H1 (cell line): ENCODE data around the gene LRCH1. TPM values are rescaled to one million over a fixed set of nuclear protein-coding genes. Genes with fewer than 3 reads are reported as not detected.

Experiments used
- CTCF ChIA-PET: fragments of 300-600 bp; sonication (Branson Sonifier 250); formaldehyde crosslinking; loops from one replicate; lab custom pipeline; 2021; ENCODE audit not compliant: partially characterized antibody; lab: Charles Lee
- POLR2A ChIA-PET: fragments of 300-600 bp; sonication (Branson Sonifier 250); formaldehyde crosslinking; loops from one replicate; lab custom pipeline; 2021; ENCODE audit warnings: inconsistent platforms; ENCODE audit not compliant: partially characterized antibody; lab: Charles Lee
- DNase-seq, 2 experiments: peaks; one replicate each; pipeline versions ENCODE4 v3.0.0 to v3.0.0-alpha.2; 2010 to 2022; ENCODE audit warnings: low spot score in 2 of 2, low read depth in 1 of 2, mixed read lengths in 1 of 2
- FAIRE-seq: peaks from 2 replicates; lab custom pipeline; 2011; peaks lifted over from hg19 to GRCh38; lab: Jason Lieb, UNC
- H2AFZ ChIP-seq: 2 replicates; pipeline ENCODE4 v1.8.1; 2012; ENCODE audit warnings: low read length, inconsistent platforms
- H2AK5ac ChIP-seq: 2 replicates; pipeline ENCODE4 v1.6.1; 2013; ENCODE audit warnings: low read depth, low read length
- H2BK120ac ChIP-seq: replicated peaks from 2 replicates; pipeline ENCODE3; 2013; ENCODE audit warnings: low read depth, low read length, inconsistent platforms
- H2BK12ac ChIP-seq: 2 replicates; pipeline ENCODE4 v1.6.1; 2013; ENCODE audit warnings: low read depth, low read length
- H2BK15ac ChIP-seq: 2 replicates; pipeline ENCODE4 v1.6.1; 2013; ENCODE audit warnings: low read length
- H2BK20ac ChIP-seq: 2 replicates; pipeline ENCODE4 v1.6.1; 2013; ENCODE audit warnings: low read length
- H2BK5ac ChIP-seq: 2 replicates; pipeline ENCODE4 v1.6.1; 2013; ENCODE audit warnings: low read depth, low read length
- H3K14ac ChIP-seq: 2 replicates; pipeline ENCODE4 v1.6.1; 2013; ENCODE audit warnings: inconsistent platforms; ENCODE audit not compliant: insufficient read length
- H3K18ac ChIP-seq: 2 replicates; pipeline ENCODE4 v1.6.1; 2013; ENCODE audit warnings: low read length; ENCODE audit errors: extremely low read depth
- H3K23ac ChIP-seq: 2 replicates; pipeline ENCODE4 v1.6.1; 2013; ENCODE audit warnings: inconsistent platforms; ENCODE audit not compliant: insufficient read length
- H3K23me2 ChIP-seq: 2 replicates; pipeline ENCODE4 v1.6.1; 2013; ENCODE audit warnings: low read depth, low read length
- H3K27ac ChIP-seq: 2 replicates; pipeline ENCODE4 v1.6.1; 2011; ENCODE audit warnings: low read depth, low read length, inconsistent platforms
- H3K27me3 ChIP-seq, 4 experiments: replicated peaks in 1 of 4; 1 replicate in 1 of 4; 2 replicates in 3 of 4; pipeline versions ENCODE4 v1.6.1 to v1.8.1; 2011 to 2013; ENCODE audit warnings: low read length in 3 of 4, mild to moderate bottlenecking in 3 of 4, inconsistent platforms in 2 of 4, mixed read lengths in 2 of 4, moderate library complexity in 1 of 4; ENCODE audit not compliant: control insufficient read depth in 3 of 4, insufficient read depth in 3 of 4; ENCODE audit errors: extremely low read depth in 1 of 4
- H3K36me3 ChIP-seq, 4 experiments: 2 replicates each; pipeline versions ENCODE4 v1.6.1 to v1.8.1; 2011 to 2013; ENCODE audit warnings: mild to moderate bottlenecking in 4 of 4, low read length in 3 of 4, moderate library complexity in 2 of 4, control low read depth in 1 of 4, inconsistent platforms in 1 of 4; ENCODE audit not compliant: insufficient read depth in 4 of 4, control insufficient read depth in 2 of 4
- H3K4ac ChIP-seq: replicated peaks from 2 replicates; pipeline ENCODE3; 2013; ENCODE audit warnings: low read length, low read depth, mixed read lengths, inconsistent platforms; ENCODE audit not compliant: insufficient read length
- H3K4me1 ChIP-seq, 4 experiments: replicated peaks in 1 of 4; 1 replicate in 1 of 4; 2 replicates in 3 of 4; pipeline versions ENCODE4 v1.6.1 to v1.8.1; 2011 to 2013; ENCODE audit warnings: low read length in 3 of 4, inconsistent platforms in 2 of 4, mixed read lengths in 1 of 4; ENCODE audit not compliant: insufficient read depth in 4 of 4, control insufficient read depth in 3 of 4
- H3K4me2 ChIP-seq, 2 experiments: 2 replicates each; pipeline versions ENCODE4 v1.6.1 to v1.8.1; 2011 to 2013; ENCODE audit warnings: low read depth in 2 of 2, low read length in 2 of 2, control low read depth in 1 of 2, inconsistent platforms in 1 of 2, mild to moderate bottlenecking in 1 of 2; ENCODE audit not compliant: insufficient read depth in 1 of 2
- H3K4me3 ChIP-seq, 4 experiments: fragments of 200-600, 300-600 bp in 1 of 4; sonication (generic), shearing (Covaris generic), sonication (Bioruptor Twin) in 1 of 4; 2 replicates each; pipeline versions ENCODE4 v1.5.1 to v1.8.1; 2011 to 2016; ENCODE audit warnings: low read length in 4 of 4, low read depth in 3 of 4, control low read depth in 2 of 4, inconsistent platforms in 2 of 4, mild to moderate bottlenecking in 2 of 4, mixed read lengths in 1 of 4, moderate library complexity in 1 of 4; ENCODE audit not compliant: insufficient read depth in 2 of 4; ENCODE audit errors: extremely low read depth in 1 of 4
- H3K56ac ChIP-seq: replicated peaks from 2 replicates; pipeline ENCODE3; 2013; ENCODE audit warnings: low read depth, mild to moderate bottlenecking, mixed read lengths, low read length, inconsistent platforms; ENCODE audit not compliant: insufficient read length
- H3K79me1 ChIP-seq: 2 replicates; pipeline ENCODE4 v1.6.1; 2013; ENCODE audit warnings: low read depth, low read length, control low read depth
- H3K79me2 ChIP-seq, 2 experiments: 2 replicates each; pipeline versions ENCODE4 v1.6.1 to v1.8.1; 2012 to 2013; ENCODE audit warnings: low read length in 2 of 2, mild to moderate bottlenecking in 2 of 2, inconsistent platforms in 1 of 2; ENCODE audit not compliant: insufficient read depth in 2 of 2, control insufficient read depth in 1 of 2
- H3K9ac ChIP-seq, 4 experiments: replicated peaks in 1 of 4; 1 replicate in 1 of 4; 2 replicates in 3 of 4; pipeline versions ENCODE4 v1.6.1 to v1.8.1; 2011 to 2013; ENCODE audit warnings: low read depth in 3 of 4, low read length in 3 of 4, control low read depth in 2 of 4, mild to moderate bottlenecking in 2 of 4, moderate library complexity in 2 of 4, inconsistent platforms in 1 of 4; ENCODE audit errors: extremely low read depth in 1 of 4
- H3K9me3 ChIP-seq, 2 experiments: 2 replicates each; pipeline versions ENCODE4 v1.6.1 to v1.8.1; 2012 to 2013; ENCODE audit warnings: mild to moderate bottlenecking in 2 of 2, moderate library complexity in 2 of 2, control low read depth in 1 of 2, inconsistent platforms in 1 of 2, low read depth in 1 of 2, low read length in 1 of 2, mixed read lengths in 1 of 2; ENCODE audit not compliant: insufficient read depth in 2 of 2
- H4K20me1 ChIP-seq, 2 experiments: replicated peaks in 1 of 2; 2 replicates each; pipeline versions ENCODE3 to v1.8.1; 2011 to 2013; ENCODE audit warnings: inconsistent platforms in 2 of 2, low read length in 2 of 2, mild to moderate bottlenecking in 1 of 2; ENCODE audit not compliant: insufficient read depth in 2 of 2, control insufficient read depth in 1 of 2
- H4K5ac ChIP-seq: 2 replicates; pipeline ENCODE4 v1.6.1; 2013; ENCODE audit warnings: low read length, low read depth, mixed read lengths, inconsistent platforms; ENCODE audit not compliant: insufficient read length
- H4K8ac ChIP-seq: 2 replicates; pipeline ENCODE4 v1.8.0; 2013; ENCODE audit warnings: mild to moderate bottlenecking, moderate library complexity, low read length, inconsistent platforms; ENCODE audit not compliant: insufficient read depth; ENCODE audit errors: extremely low read depth
- H4K91ac ChIP-seq: replicated peaks from 2 replicates; pipeline ENCODE3; 2013; ENCODE audit warnings: low read length, mixed read lengths, inconsistent platforms; ENCODE audit not compliant: insufficient read length
- MAFK ChIP-seq: IDR thresholded peaks from 2 replicates; pipeline ENCODE4 v1.6.1; 2012; ENCODE audit warnings: low read depth, mild to moderate bottlenecking, improper control_type of control experiment, low read length
- POU5F1 ChIP-seq: IDR thresholded peaks from 2 replicates; pipeline ENCODE4 v1.6.1; 2011; ENCODE audit warnings: low read depth, mild to moderate bottlenecking, low read length, moderate library complexity
- RAD21 ChIP-seq, 2 experiments: IDR thresholded peaks in 1 of 2; conservative IDR thresholded peaks in 1 of 2; 2 replicates each; pipeline ENCODE4 v1.6.1; 2011; ENCODE audit warnings: low read depth in 2 of 2, low read length in 2 of 2, improper control_type of control experiment in 1 of 2, inconsistent platforms in 1 of 2, mild to moderate bottlenecking in 1 of 2, moderate library complexity in 1 of 2
- SP2 ChIP-seq: IDR thresholded peaks from 2 replicates; pipeline ENCODE4 v1.6.1; 2012; ENCODE audit warnings: mild to moderate bottlenecking, low read length, inconsistent platforms
- WGBS, 2 experiments: shearing (Covaris generic) in 1 of 2; methylation state at CpG; one replicate each; pipeline versions ENCODE4 v1.1.6 to v1.1.7; 2013 to 2015; ENCODE audit warnings: low lambda C conversion rate in 2 of 2, mixed read lengths in 2 of 2, inconsistent platforms in 1 of 2, low coverage in 1 of 2, missing lambda C conversion rate in 1 of 2; ENCODE audit not compliant: insufficient replicate concordance in 2 of 2, insufficient coverage in 1 of 2, insufficient read length in 1 of 2; ENCODE audit errors: extremely low coverage in 1 of 2, missing lambda C conversion rate in 1 of 2; 5-methylcytosine and 5-hydroxymethylcytosine counted together
- polyA plus RNA-seq, 7 experiments: library from polyadenylated mRNA; depleted of rRNA in 3 of 7; stranded (reverse) in 5 of 7; unstranded in 2 of 7; fragments of >200 nt in 5 of 7; fragments of 200-250 nt in 2 of 7; gene quantifications; 1 replicate in 5 of 7; 2 replicates in 1 of 7; 4 replicates in 1 of 7; pipeline versions ENCODE4 v1.2.1 to v1.2.3, GENCODE V29; 2011 to 2013; ENCODE audit warnings: missing spikeins in 2 of 7, mixed read lengths in 2 of 7
- total RNA-seq: library from RNA; stranded (reverse); fragmentation: NEBNext Ultra II Directional; extraction: Animal tissue kit (Norgen Biotek cat#: 25700); gene quantifications from 2 replicates; pipeline ENCODE4 v1.2.1, GENCODE V29; 2021

LRCH1 gene
- total and polyA plus RNA-seq, 2 of the 8 experiments (the other 6 are each of a cell fraction or from before 2014, with no cell fraction given) = 3.0 to 10.1 TPM

DNA sequence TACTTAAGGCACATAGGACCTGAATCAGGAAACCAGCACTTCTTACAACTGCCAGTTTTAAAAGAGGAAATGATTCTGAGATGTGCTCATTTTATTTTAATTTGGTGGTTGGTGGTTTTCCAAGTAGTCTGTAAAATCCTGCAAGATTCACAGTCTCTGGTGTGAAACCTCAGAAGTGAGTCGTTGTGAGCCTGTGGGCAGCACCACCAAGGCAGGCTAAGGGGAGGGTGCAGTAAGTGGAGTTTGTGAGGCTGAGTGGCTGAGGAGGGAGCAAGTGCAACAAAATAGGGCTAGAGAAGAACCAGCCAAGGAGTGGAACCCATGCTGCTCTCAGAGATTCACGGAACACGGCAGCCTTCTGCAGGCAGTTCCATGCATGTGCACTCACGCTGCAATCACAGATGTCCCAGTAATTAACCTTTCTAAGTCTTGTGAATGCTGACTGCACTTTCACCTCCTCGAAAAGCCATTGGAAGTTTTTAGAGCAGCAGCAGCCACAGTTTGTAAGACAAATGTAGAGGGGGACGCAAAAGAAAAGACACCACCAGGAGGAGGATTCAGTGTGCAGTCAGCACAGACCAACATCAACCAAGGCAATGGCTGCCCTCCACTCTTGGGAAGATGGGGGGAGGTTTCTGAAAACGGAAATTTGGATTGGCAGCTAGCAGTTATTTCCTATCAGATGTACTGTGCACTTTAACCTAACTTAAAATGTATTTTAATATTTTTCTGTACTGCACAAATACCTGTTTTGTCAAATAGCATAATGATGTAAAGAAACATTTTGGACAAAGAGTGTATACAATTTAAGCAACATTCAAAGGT is 199.1 kb downstream of the LRCH1 start:
- Histone ChIP-seq H2BK20ac (no peak overlapping the region), H2BK15ac (no peak overlapping the region), H4K20me1 (no peaks in the 10 kb centered on the region), H2AK5ac (no peak overlapping the region), H3K4me1 (no peaks in the 10 kb centered on the region), H3K27ac (no peak overlapping the region), H3K18ac (no peak overlapping the region), H3K36me3 (no peaks in the 10 kb centered on the region), H2BK120ac (no peak overlapping the region), H3K79me2 (no peaks in the 10 kb centered on the region), H3K23me2 (no peaks in the 10 kb centered on the region), H3K4me2 (no peak overlapping the region), H2BK5ac (no peak overlapping the region), H3K23ac (no peak overlapping the region), H3K9ac (no peak overlapping the region), H3K14ac (no peak overlapping the region), H3K4ac (no peak overlapping the region), H4K91ac (no peak overlapping the region), H3K9me3 (no peaks in the 10 kb centered on the region), H4K8ac (no peak overlapping the region), H3K56ac (no peak overlapping the region), H4K5ac (no peak overlapping the region), H2AFZ (no peak overlapping the region), H2BK12ac (no peak overlapping the region), H3K27me3 (no peaks in the 10 kb centered on the region), H3K4me3 (no peak overlapping the region), H3K79me1 (no peaks in the 10 kb centered on the region)
- no peak for TF ChIP-seq SP2
- no peak for TF ChIP-seq MAFK
- TF ChIP-seq RAD21 (IDR thresholded peaks at IDR 0.05 in 1 of 2, conservative IDR thresholded peaks at IDR 0.05 in 1 of 2; ENCODE audit: low read depth in 2 of 2, low read length in 2 of 2) = peak; percentile 10 to 17; a peak in 1 of 4 replicates
- no peak for TF ChIP-seq POU5F1
- DNase-seq = no peak
- 92% methylated on average over 7 of the region's 7 CpGs; no CpG with 5 or more reads in 1 of the 2 experiments for WGBS, 2 experiments
- POLR2A ChIA-PET = no interaction called here
- FAIRE-seq = no peak
- CTCF ChIA-PET = interaction anchor here (0.6 to 1.8 kb wide), 2 partner anchors 200 to 1564 kb away, joined by 3 to 7 read pairs; no protein-coding TSS in a partner anchor
